ENCODE data around the gene SELENON. TPM values are rescaled to one million over a fixed set of nuclear protein-coding genes. Genes with fewer than 3 reads are reported as not detected.
A peak's percentile ranks its signal among the peaks of the same experiment; 100 is the strongest.

The SELENON gene
- total RNA-seq, 1 donor from 2014 or later = 83.4 TPM

DNA sequence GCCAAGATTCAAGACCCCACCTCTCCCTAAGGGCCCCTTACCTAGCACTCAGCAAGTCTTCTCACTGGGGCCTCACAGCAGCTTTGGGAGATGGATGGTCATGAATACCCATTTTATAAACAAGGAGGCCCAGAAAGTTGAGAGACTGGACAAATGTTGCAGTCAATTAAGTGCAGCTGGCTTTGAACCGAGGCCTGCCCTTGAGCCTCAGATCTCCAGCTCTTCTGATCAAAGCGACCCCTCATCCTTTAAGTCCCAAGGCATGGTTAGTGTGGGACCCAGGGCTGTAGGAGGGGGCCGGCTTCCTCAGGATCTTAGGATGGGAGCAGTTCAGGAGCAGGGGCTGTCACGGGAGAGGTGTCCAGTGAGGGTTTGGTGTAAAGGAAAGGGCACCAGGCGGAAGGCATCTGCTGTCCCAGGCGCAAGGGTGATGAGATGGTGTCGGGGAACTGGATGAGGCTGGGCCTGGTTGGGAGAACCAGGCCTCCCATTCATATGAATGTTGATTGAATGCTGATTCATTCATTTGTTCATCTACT, 14.6 kb downstream of the SELENON start:
- intact Hi-C loops (cut with DNase I) = no loop called here
- peaks cover 31% of the 10 kb centered on the region for H3K4me1 ChIP-seq
- H3K27ac ChIP-seq = no peak overlapping the region
- H3K9me3 ChIP-seq = no peaks in the 10 kb centered on the region
- TF ChIP-seq, protein P1, sequence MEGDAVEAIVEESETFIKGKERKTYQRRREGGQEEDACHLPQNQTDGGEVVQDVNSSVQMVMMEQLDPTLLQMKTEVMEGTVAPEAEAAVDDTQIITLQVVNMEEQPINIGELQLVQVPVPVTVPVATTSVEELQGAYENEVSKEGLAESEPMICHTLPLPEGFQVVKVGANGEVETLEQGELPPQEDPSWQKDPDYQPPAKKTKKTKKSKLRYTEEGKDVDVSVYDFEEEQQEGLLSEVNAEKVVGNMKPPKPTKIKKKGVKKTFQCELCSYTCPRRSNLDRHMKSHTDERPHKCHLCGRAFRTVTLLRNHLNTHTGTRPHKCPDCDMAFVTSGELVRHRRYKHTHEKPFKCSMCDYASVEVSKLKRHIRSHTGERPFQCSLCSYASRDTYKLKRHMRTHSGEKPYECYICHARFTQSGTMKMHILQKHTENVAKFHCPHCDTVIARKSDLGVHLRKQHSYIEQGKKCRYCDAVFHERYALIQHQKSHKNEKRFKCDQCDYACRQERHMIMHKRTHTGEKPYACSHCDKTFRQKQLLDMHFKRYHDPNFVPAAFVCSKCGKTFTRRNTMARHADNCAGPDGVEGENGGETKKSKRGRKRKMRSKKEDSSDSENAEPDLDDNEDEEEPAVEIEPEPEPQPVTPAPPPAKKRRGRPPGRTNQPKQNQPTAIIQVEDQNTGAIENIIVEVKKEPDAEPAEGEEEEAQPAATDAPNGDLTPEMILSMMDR (IDR thresholded peaks at IDR 0.05) = no peak
- ATAC-seq = no peak
- DNase-seq = no peak
- no peaks in the 10 kb centered on the region for H3K27me3 ChIP-seq (ENCODE audit: low read depth)
- no peak overlapping the region for H3K4me3 ChIP-seq
- H3K36me3 ChIP-seq = peaks cover 61% of the 10 kb centered on the region

DNA sequence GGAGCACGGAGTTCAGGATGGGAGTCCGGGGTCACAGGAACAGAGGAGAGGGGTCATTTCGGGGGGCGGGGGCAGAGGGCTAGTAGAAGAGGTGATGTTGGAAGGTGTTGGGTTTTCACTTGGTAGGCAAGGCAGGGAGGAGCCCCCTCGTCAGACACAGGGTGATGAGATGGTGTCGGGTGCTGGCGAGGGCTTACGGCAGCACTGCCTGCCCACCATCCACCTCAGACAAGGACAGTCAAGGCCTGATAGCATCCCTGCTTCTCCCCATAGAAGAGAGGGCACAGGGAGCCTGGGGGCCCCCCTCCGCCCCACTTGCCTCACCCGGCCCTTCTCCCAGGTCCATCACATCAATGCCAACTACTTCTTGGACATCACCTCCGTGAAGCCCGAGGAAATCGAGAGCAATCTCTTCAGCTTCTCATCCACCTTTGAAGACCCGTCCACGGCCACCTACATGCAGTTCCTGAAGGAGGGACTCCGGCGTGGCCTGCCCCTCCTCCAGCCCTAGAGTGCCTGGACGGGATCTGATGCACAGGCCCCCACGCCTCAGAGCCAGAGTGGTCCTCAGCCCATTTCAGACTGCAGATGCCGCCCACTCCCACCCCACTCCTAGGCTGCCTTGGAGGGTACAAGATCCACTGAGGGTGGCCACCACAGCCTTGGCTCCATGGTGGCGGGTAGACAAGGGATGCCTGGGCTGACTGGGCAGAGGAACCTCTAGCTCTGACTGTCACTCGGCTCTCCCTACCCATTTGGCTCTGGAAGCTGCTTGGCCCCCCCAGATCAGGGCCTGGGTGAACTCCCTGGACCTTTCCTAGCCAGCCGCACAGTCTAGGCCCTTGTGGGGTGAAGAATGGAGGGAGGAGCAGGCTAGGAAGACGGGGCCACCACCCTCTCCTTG, 15.5 kb downstream of the SELENON start:
- no peak overlapping the region for H3K4me3 ChIP-seq
- no peaks in the 10 kb centered on the region for H3K9me3 ChIP-seq
- DNase-seq (no peak), ATAC-seq (no peak)
- H3K27ac ChIP-seq = no peak overlapping the region
- intact Hi-C loops (cut with DNase I) = no loop called here
- TF ChIP-seq, protein P1 (IDR thresholded peaks at IDR 0.05) = no peak
- H3K27me3 ChIP-seq (ENCODE audit: low read depth) = no peaks in the 10 kb centered on the region
- peaks cover 23% of the 10 kb centered on the region for H3K4me1 ChIP-seq
- peaks cover 52% of the 10 kb centered on the region for H3K36me3 ChIP-seq

GRCh38 chr1:25816112-25816718, 16.2 kb downstream of the SELENON start:
- no peak for DNase-seq
- TF ChIP-seq, protein P1 (IDR thresholded peaks at IDR 0.05) = no peak
- peaks cover 45% of the 10 kb centered on the region for H3K36me3 ChIP-seq
- H3K27ac ChIP-seq = no peak overlapping the region
- no peaks in the 10 kb centered on the region for H3K27me3 ChIP-seq (ENCODE audit: low read depth)
- H3K9me3 ChIP-seq = no peaks in the 10 kb centered on the region
- peaks cover 22% of the 10 kb centered on the region for H3K4me1 ChIP-seq
- intact Hi-C loops (cut with DNase I) = no loop called here
- H3K4me3 ChIP-seq = no peak overlapping the region
- no peak for ATAC-seq

DNA sequence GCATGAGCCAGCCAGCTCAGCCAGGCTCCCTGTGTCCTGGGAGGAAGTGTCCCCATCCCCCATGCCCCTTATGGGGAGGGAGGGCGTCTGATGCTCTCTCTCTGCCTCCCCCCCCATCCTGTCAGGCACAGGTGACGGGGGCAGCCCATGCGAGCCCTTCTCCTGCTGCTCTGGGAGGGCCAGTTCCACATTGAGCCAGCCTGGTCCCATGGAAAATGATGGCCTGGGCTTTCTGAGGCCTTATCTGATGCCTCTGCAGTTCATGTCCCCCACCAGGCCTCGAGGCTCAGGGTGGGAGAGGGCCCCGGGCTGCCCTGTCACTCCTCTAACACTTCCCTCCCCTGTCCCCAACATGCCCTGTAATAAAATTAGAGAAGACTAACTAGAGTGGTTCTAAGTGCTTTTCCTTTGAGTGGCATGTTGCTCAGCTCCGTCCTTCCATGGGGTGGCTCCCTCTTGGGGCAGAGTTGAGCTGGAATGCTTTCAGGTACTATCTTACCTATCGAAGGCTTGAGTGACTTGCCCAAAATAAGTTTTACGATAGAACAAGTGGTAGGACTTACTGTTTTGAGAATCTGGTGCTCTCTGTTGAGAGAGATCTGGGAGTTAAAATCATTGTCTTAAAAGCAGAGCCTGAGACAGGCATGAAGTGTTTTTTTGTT, 18.0 kb downstream of the SELENON start:
- intact Hi-C loops (cut with DNase I) = no loop called here
- DNase-seq (no peak), ATAC-seq (no peak)
- H3K4me1 ChIP-seq = peaks cover 29% of the 10 kb centered on the region
- H3K9me3 ChIP-seq = no peaks in the 10 kb centered on the region
- no peaks in the 10 kb centered on the region for H3K27me3 ChIP-seq (ENCODE audit: low read depth)
- peak overlapping the region; percentile 5 for H3K27ac ChIP-seq
- no peak overlapping the region for H3K4me3 ChIP-seq
- H3K36me3 ChIP-seq = peaks cover 33% of the 10 kb centered on the region
- TF ChIP-seq, protein P1 (IDR thresholded peaks at IDR 0.05) = no peak

DNA sequence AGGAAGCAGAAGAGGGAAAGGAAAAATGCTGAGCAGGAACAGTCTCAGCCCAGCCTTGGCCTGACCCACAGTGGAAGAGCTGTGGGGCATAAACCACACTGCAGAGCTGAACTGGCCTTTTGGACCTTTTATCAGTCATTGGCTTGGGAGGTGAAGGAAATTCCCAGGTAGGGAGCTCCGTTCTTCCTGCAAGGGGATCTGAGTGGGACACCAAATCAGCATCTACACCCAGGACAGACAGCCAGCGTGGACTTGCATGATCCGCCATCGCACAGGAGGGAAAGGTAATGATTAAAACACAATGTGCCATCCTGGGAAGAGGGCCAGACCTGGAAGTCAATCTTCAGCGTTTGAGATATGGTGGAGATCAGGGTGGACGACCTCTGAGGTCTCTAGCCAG, 18.6 kb downstream of the SELENON start:
- ATAC-seq (no peak), DNase-seq (no peak)
- Histone ChIP-seq H3K4me1 (peaks cover 29% of the 10 kb centered on the region), H3K36me3 (peaks cover 28% of the 10 kb centered on the region), H3K27ac (peak overlapping the region; percentile 92), H3K9me3 (no peaks in the 10 kb centered on the region), H3K4me3 (peak overlapping the region; percentile 98), H3K27me3 (ENCODE audit: low read depth) (no peaks in the 10 kb centered on the region)
- TF ChIP-seq, protein P1 (IDR thresholded peaks at IDR 0.05) = no peak
- intact Hi-C loops (cut with DNase I) = no loop called here
